ENCODE data around the gene CGAS.
"Not testable (repeated sequence)": the region's sequence is repeated elsewhere in the genome, so short reads cannot be mapped to it uniquely, and the experiment has no call there.

The CGAS gene

GRCh38 chr6:73452107-73452461 is at the start of gene CGAS:
Gene CGAS, minus strand, starts transcription at chr6:73452297. Its CDS starts 116 bp downstream, at chr6:73452181.
- DNase-seq, result peak; percentile 73

DNA sequence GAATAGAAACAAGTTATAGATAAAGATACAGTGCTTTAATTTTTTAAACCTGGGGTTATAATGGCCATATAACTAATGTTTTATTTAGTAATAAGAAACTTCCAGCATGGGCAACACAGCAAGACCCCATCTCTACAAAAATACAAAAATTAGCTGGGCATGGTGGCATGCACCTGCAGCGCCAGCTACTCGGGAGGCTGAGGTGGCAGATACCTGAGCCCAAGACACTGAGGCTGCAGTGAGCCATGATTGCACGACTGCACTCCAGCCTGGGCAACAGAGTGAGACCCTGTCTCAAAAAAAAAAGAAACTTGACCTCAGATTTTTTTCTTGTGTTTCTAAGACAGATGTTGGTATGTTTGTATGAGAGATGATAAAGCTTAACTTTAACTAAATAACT is 45.8 kb upstream of the CGAS start:
- no peak for DNase-seq

GRCh38 chr6:73491377-73491776 is 39.3 kb upstream of the CGAS start:
- DNase-seq, result peak; percentile 22

DNA sequence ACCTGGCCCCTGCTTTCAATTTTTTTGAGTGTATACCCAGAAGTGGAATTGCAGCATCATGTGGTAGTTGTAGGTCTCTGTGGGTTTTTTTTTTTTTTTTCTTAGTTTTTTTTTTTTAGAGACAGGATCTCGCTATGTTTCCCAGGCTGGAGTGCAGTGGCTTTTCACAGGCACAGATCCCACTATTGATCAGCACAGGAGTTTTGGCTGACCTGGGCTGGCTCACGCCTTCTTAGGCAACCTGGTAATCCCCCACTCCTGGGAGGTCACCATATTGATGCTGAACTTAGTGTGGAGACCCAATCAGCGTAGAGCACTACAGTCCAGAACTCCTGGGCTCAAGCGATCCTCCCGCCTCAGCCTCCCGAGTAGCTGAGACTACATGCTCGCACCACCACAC is 35.4 kb upstream of the CGAS start:
- no peak for DNase-seq

GRCh38 chr6:73484438-73484837 is 32.3 kb upstream of the CGAS start:
- no peak for DNase-seq

- no peak for DNase-seq
Observed at GRCh38 chr6:73481969-73482368, 29.9 kb upstream of the CGAS start.

GRCh38 chr6:73477407-73477806 is 25.3 kb upstream of the CGAS start:
- DNase-seq, result no peak

GRCh38 chr6:73476723-73477122 is 24.6 kb upstream of the CGAS start:
- no peak for DNase-seq

GRCh38 chr6:73471686-73472290 is 19.7 kb upstream of the CGAS start:
- DNase-seq, result no peak

GRCh38 chr6:73461537-73462350 is 9.6 kb upstream of the CGAS start, which contains the start of gene MTO1:
Gene MTO1, plus strand, starts transcription at chr6:73461737. Its CDS starts 118 bp downstream, at chr6:73461855.
- peak; percentile 92 for DNase-seq

DNA sequence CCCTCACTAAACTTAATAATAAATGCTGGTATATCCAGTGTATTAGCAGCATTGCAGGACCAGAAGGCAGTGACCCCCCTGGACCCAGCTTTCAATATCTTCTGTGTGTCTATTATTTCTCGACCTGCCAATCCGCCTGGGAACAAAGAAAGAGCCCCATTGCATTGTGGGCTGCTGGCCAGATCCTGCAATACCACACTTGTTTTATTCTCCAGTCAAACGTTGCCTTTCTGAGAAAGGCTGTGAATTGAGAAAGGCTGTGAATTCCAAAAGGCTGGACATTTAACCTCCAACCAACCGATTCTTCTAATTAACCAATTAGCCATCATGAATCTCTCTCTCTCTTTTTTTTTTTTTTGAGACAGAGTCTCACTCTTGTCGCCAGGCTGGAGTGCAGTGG is 8.0 kb upstream of the CGAS start:
- DNase-seq, result no peak

GRCh38 chr6:73459474-73459873 is 7.4 kb upstream of the CGAS start:
- not testable (repeated sequence) for DNase-seq

- peak; percentile 7 for DNase-seq
Observed at GRCh38 chr6:73455865-73456629, 4.0 kb upstream of the CGAS start.

GRCh38 chr6:73451223-73452106 is 632 bp downstream of the CGAS start:
- peak; percentile 61 for DNase-seq

DNA sequence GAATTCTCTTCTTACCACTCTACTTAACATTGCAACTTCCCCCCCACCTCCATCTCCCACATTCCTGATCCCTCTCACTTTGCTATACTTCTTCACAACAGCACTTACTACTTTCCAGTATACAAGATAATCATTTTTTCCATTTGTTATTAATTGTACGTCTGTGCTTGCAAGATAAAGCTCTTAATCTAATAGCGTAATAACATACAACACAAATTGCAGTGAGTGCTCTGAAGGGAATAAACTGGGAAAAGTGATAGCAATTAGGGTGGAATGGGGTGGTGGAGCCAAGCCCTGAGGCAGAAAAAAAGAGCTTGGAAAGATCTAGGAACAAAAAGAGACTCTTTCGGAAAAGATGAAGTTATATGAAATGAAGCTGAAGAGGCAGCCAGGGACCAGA is 8.5 kb downstream of the CGAS start:
- no peak for DNase-seq

- DNase-seq, result no peak
Observed at GRCh38 chr6:73435236-73435635, 16.9 kb downstream of the CGAS start.

DNA sequence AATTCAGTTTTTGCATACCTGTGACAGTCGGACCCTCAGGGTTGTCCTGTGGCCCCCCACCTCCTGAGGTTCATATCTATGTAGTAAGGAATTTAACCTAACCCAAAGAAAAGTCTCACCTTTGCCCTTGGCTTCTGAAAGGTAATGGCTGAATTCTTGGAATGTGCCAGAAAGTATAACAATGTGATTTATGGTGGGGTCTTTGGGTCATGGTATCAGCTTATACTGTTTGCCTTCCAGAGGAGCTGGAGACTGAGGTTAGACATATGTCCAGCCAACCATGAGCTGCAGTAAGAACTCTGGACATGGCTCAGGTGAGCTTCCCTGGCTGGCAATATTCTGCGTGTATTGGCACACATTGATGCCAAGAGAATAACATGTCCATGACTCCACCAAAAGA is 30.6 kb downstream of the CGAS start:
- DNase-seq, result no peak

GRCh38 chr6:73418081-73418741 is 33.9 kb downstream of the CGAS start:
- DNase-seq, result peak; percentile 37

DNA sequence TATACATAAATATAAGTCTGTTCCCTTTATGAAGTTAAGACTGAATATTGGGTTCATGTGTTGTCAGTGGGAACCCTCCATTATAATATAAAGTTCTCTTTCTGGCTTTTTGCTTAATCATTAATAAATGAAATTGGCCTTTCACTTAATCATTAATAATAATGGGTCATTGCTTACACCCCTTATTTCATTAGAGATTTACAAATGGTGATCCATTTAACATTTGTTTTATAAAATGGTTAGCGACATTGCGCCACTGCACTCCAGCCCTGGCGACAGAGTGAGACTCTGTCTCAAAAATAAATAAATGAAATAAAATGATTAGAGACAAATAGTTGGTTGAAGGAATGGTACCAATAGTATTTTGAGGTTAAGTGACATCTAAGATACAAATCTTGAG is 39.0 kb downstream of the CGAS start:
- DNase-seq, result no peak

GRCh38 chr6:73409395-73409794 is 42.7 kb downstream of the CGAS start:
- no peak for DNase-seq

- no peak for DNase-seq
Observed at GRCh38 chr6:73400656-73401055, 51.4 kb downstream of the CGAS start.

GRCh38 chr6:73395875-73396274 is 56.2 kb downstream of the CGAS start:
- no peak for DNase-seq

Measured in fibroblast of skin of right biceps (primary cell).